Activated T-cell treated with anti-CD3 and anti-CD28 coated beads for 24 hours (primary cell): ENCODE data around the gene INHBB.

Experiments used
- DNase-seq: peaks from one replicate; pipeline ENCODE4 v3.0.0-alpha.2; 2020; ENCODE audit warnings: low read depth

Gene INHBB

DNA sequence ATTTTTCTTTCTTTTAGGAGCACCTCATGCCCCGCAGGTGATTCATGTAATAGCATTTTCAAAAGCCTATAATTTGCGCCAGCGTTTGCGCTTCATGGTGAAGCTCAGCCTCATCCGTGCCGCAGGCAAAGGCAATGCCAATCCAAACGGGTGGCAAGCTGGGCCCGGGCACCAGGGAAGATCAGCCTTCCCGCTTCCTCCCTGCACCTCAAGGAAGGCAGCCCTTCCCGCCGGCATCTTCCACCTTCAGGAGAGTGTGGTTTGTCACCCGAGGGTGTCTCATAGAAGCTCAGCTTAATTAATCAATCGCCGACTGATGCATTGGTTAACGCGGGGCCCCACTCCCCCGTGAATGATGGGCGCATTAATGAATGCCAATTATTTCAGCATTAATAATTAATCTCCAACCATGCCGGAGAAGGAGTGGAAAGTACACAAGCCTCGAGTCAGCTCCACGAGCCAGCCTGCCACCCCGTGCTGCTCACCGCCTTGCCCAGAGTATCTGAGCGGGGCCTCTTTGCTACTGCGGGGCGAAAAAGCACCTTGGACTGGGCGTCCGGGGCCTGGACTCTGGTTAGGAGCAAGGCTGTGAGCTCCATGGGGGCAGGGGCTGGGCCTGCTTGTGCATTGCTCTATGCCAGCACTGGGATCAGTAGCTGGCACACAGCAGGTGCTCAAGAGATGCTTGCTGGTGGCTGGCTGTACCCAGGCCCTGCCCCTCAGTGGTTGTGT, 13.0 kb downstream of the INHBB start:
- DNase-seq = no peak

DNA sequence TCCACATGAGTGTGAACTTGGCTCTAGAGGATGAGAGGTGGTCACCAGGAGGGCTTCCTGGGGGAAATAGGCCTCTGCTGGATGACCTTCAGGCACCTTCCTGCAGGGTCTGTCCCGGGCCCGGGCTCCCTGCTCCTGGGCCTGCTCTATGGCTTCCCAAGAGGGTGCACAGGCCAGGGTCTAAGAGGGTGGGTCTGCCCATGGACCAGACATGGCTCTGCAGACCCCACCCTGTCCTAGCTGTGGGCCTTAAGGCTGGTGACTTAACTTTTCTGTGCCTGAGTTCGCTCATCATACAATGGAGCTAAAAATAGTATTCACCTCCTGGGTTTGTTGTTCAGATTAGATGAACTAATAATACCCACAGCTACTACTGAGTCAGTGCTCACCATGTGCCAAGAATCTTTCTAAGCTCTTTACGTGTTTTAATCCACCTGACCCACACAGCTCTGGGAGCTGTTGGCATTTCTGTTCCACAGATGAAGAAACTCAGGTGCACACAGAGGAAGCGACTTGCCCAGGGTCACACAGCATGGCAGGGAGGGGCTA, 14.4 kb downstream of the INHBB start:
- no peak for DNase-seq

DNA sequence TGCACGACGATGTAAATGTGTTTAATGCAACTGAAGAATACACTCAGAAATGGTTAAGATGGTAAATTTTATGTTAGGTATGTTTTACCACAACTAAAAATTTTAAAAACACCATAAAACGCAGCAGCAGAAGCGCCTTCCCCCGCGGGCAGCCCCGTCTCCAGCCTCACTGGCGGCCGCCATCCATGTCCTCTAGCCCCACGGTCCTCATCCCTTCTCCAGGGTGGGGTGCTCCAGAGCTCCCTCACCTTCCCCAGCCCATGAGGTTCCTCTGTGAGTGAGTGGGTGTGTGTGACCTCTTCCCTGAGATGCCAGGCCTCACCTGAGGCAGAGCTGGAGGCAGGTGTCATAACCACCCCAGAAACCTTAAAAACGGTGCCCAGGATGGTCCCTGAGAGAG, 17.0 kb downstream of the INHBB start:
- DNase-seq = no peak

DNA sequence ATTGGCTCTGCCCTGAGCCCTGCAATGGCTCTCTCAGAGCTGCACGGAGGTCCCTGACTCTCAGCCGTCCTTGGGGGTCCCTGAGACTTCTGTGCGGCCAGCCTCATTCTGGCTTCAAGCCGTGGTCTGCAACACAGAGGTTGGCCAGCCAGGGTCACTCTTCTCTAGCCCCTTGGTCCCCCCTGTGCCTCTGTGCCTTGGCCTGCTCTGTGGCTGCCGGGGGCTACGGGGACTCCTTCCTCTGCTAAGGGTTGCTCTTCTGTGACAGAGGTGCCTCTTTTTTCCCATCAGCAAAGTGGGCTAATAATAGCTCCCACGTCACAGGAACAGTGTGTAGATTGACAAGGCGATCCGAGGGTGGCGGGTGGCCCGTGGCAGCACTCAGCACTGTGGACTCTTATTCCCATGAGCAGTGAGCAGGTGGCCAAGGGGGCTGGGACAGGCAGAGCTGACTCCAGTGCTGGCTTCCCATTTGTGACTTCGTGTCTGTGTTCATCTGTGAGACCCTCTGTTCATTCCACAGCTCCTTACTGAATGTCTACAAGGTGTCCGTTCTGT, 19.4 kb downstream of the INHBB start:
- no peak for DNase-seq

DNA sequence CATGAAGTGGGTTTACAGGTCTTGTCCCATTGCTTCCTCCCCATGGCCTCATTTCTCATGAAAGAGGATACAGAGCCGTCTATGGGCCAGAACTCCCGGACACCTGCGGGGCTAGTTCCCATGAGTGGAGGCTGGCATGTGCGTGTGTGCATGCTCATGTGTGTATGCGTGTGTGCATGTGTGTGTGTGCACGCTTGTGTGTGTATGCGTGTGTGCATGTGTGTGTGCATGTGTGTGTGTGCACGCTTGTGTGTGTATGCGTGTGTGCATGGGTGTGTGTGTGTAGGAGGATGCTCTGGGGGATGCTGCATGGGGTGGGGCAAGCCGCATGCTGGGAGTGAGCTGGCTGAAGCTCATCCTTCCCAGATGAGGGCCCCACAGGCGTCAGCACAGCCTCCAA, 20.8 kb downstream of the INHBB start:
- DNase-seq = no peak

DNA sequence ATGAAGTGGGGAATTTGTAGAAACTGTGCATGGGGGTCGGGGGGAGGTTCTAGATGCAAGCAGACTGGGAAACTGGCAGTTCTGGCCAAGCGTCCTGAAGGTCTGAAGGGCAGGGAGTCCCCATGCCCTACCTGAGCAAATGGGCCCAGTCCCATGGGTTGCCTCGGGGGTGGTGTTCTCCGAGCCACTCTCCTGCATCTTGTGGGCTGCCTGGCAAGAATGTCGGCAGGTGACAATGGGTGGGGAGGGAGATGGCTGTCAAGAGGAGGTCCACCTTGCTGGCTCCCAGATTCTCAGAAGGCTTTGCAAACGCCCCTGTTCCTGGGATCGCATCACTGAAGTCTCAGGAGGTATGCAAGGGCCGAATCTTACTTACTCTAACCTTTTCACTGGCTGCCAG, 21.3 kb downstream of the INHBB start:
- DNase-seq = no peak

DNA sequence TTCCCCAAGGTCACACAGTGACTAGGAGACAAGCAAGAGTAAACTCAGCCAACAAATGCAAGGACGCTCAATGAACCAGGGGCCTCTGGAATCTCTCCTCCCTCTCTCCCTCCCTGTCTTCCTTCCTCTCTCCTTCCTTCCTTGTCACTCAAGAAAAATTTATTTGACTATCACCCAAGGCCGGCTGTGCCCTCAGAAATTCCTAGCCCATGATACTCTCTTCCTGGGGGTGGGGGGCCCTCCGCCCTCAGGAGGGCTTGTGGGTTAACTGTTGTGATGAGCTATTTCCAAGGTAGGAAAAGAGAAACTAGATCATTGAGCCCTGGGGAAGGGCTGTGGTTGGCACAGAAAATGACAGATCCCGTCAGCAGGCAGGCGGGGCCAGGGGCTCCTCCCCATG, 21.7 kb downstream of the INHBB start:
- DNase-seq = no peak

DNA sequence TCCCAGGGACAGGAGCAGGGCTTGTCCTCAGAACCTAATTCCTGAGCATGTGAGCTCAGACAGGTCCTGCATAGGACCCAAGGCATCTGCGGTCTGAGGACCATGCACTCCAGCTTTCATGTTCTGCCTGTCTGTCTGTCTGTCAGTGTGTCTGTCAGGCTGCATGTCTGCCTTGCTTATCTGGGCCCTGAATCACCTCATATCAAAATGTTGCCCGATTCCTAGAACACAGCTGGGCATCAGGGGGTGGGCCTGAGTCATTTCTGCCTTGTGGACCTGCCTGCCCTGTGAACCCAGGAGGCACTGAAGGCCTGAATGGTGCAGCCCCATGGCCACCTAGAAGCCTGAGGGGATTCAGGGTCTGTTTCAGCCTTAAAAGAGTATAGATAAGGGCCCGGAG, 22.1 kb downstream of the INHBB start:
- no peak for DNase-seq

DNA sequence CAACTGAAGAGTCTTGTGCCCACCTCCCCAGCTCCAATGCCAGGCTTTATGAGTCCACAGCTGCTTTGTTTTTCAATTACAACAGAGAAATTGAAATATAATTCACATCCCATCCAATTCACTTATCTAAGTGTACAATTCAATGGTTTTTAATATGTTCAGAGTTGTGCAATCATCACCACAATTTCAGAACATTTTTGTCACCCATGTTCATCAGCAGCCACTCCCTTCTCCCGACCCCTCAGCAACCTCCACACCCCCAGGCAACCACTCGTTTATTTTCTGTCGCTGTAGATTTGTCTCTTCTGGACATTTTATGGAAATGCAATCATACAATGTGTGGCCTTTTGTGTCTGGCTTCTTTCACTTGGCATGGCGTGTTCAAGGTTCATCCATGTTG, 23.3 kb downstream of the INHBB start:
- DNase-seq = no peak

DNA sequence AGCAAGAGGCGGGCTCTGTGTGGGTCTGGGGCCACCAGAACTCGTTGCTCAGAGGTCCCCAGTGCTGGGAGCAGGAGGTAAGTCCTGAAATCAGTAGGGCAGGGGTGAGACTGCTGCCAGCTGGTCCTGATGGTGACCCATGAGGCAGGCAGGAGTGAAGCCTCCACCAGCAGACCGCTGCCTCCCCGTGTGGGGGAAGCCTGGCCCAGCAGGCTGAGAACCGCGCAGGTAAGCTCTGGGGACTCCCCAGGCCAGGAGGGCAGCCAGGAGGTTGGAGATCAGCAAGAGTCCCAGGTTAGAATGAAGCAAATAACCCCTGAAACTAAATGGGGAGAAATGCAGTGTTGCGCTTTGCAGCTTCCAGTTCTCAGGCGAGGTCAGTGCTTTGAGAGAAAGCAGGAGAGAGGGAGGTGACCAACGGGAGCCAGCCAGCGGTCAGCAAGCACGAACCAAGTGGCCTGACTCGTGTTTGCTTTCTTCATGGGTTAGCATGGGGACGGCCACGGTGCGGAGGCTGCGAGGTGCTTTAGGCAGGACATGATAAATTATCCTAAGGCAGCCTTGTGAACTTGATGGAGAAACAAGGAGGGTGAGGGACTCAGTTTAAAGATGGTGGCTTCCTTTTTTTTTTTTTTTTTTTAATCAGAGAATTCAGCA, 26.2 kb downstream of the INHBB start:
- no peak for DNase-seq

DNA sequence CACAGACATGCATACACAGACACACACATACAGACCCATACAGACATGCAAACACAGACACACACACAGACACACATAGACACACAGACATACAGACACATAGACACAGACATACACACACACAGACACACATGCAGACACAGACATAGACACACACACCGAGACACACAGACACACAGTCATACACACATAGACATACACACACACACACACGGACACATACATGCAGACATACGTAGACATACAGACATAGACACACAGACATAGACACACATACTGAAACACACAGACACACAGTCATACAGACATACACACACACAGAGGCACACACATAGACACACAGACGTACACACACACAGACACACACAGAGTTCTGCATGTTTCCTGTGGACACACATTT, 26.9 kb downstream of the INHBB start:
- no peak for DNase-seq

DNA sequence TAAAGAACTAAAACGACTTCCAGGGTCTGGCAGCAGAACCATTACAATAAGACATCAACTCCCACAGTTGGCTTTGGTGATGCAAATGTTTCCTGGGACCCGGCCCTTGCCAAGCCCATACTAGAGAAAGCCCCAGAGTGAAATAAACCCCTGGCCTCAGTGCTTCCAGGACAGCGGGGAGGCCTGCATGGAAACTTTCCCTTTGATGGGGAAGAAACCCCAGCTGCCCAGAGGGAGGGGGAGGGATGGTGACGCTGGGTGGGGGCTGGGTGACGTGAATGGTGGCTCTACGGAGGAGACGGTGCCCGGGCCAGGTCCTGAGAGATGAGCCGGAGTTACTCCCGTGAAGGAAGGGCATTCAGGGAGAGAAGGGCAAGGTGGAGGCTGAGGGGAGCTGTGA, 27.5 kb downstream of the INHBB start:
- DNase-seq = no peak

DNA sequence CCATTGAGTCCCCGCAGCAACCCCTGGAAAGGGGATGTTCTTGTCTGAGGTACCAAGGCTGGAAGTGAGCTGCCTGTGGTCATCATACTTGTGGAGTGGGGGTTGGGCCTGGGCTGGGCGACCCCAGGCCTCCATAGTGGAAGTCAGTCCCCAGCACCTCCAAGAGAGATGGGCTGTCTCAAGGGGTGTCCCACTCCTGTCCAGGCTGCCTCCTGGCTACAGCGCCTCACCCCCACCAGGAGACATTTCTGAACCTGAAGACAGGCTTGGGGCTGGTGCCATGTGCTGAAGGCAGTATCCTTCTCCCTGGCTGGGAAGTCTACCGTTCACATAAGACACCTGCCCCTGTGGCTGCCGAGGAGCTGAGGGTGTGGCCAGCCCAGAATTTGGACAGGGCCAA, 28.9 kb downstream of the INHBB start:
- no peak for DNase-seq

DNA sequence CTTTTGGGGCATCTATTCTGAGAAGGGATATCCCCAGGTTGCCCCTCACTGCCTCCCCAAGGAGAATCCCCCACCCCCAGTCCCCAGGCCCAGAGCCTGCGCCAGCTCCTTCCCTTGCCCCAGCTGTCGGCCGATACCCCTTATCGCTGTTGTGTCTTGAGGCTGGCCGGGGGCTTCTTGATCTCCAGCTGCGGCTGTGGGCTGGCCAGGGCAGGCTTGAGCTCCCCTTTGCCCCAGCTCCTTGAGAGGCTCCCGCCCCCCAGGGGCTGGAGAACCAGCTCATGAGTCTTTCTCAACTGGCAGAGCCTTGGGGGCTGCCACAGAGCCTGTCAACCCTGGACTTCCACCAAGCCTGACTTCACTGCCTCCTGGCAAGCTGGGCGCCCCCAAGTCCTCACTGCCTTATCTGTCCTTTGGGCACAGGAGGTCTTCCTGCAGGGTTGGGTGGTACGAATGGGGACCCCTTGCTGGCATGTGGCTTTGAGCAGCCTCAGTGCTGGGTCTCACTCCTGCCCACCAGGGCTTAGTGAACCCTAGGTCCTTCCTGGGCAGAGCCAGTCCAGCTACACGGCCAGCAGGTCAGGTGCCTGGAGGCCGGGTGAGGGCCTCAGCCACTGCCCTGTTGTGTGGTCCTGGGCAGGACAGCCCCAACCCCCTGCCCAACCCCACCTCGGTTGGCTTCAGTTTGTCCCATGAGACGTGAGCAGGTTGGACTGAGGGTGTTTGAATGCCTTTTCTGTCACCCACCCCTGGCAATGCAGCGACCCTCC, 29.5 kb downstream of the INHBB start:
- DNase-seq = no peak

DNA sequence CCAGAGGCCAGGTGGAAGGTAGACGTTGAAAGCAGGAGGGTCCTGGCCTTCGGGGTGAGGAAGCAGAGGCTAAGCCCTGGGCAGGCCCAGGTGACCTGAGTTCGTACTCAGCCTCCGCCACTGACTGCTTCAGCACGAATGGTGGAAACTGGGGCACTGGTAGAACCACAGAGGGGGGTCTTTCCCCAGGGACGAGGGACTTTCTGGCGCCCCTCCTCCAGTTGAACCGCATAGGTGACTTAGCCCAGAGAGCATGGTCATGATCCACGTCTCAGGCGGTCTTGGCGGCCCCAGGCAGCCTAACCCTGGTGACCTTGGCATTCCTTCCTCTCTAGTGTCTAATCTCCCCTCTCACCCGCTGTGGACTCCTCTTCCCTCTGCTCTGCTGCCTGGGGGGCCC, 30.2 kb downstream of the INHBB start:
- no peak for DNase-seq

DNA sequence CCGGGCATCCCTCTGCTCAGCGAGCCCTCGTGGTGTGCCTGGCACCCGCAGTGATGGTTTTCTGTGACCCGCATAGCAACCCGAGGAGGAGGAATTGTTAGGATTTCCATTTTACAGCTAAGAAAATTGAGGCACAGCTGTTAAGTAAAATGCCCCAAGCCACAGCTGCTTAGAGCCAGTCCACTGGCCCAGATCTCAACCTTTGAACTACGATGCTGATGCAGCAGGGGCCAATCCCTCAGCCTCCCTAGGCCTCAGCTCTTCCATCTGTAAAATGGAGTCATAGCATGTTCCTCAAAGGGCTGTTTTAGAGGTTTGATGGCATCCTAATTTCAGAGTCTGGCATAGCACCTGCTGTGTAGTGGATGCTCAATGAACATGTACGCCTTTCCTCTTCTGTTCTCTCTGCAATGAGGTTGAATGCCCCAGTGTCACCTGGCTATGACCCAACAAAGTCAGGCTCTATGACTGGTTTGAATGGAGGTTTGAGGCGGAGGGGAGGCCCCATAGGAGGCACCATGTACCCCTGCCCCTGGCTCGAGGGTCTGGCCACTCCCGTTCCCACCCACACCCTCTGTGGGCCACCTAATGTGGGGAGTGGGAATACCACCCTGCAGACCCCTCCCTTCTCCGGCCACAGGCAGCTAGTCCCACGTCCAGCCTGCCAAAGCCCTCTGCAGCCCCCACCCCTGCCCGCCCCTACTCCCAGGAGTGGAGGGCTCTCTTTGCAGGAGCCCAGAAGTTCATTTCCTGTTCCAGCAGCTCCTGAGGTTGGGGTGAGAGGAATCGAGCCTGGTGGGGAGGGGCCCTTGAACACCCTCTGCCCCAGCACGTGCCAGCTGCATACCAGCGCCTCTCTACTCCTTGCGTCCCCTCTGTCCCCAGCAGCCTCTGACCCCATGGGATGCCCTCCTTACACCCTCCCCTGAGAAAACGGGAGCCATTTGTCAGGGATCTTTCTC, 31.0 kb downstream of the INHBB start:
- DNase-seq = no peak

DNA sequence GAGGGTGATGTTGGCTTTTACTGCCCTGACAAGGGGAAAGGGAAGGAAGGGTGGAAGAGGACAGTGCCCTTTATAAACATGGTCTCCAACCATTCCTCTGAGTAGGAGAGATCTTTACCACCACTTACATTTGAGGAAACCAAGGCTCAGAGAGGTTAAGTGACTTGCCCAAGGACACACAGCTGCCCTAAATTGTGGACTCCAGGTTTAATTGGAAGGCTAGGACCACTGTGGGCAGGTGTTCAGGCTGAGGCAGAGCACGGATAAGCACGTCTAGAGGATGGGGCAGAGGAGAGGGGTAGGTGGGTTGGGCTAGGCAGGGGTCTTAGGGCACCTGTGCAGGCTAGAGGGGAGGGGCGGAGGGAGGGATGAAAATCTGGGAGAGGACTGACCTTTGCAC, 32.7 kb downstream of the INHBB start:
- DNase-seq = no peak

DNA sequence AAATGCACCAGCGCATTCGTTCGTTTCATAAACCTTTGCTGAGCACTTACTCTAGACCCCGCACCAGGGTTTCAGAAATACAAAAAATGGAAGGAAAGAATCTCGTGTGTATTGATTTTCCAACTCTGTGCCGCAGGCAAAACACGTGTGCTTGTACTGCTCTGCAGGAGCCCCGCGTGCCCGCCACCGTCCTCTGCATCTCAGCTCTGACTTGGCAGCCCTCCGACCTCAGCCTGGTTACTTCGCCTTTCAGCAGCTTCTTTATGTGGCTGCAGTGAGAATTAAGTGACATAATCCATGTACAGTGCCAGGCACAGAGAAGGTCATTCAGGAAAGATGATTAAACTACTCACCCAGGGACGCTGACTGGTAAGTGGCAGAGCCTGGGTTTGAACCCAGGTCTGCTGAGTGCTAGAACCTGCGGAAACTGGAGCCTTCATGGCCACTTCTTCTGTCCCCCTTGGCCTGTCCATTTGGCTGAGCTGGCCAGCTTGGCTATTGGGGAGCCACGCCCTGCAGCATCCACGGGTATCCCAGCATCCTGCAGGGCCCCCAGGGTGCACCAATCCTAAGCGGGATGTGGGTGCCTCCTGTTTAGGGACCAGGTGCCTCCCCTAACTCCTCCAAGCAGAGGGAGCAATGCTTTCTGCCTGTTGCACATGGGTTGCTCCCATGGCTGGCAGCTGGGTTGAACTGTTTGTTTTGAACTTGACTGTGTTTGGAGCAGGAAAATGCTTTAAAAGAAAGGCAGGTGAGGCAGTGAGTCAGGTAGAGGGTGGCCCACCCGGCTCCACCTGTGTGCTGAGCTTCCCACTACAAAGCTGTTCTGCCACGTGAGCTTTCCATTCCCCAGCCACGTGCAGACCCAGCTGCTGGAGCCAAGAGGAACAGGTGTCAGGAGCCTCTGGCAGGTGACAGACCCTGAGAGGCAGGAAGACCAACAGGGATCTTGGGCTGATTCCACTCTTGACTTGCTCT, 34.3 kb downstream of the INHBB start:
- no peak for DNase-seq

DNA sequence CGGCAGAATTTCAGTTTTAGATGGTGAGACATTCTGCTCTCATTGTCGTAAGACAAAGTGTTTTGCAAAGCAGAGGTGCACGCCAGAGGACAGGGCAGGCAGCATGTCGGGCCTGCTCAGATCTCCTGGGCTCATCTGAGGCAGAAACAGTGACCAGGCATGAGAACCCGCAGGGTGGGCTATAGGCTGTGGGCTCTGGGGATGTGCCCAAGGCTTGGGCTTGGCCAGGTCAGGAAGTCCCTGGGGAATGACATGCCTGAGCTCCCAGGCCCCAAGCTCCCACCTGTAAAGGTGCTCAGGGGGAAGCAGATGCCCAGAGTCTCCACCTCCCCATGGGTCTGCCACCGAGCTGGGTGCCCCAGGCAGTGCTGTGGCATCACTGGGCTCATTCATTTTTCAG, 35.3 kb downstream of the INHBB start:
- DNase-seq = no peak

DNA sequence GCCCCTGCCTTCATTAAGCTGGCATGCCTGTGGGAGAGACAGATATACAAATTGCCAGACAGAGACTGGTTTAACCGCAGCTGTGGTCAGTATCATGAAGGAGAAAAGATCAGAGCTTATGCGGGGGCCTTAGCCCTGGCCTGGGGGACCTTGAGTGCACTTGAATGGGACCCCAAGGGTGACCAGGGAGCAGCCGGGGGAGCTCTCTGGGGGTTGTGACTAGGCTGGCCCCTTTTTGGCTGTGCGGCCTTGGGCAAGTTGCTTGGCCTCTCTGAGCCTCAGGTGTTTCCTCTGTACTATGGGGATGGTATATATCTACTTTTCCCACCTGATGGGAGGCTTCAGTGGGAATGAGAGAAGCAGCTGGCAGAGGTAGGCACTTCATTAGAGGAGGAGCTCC, 35.7 kb downstream of the INHBB start:
- no peak for DNase-seq
